GM19351 (cell line): ENCODE results near the gene IFNGR1.
"Not testable (repeated sequence)": the region's sequence is repeated elsewhere in the genome, so short reads cannot be mapped to it uniquely, and the experiment has no call there.

Experiments used
- ATAC-seq: cut with Tn5 transposase; IDR thresholded peaks from one replicate; pipeline ENCODE4 v1.9.1; 2021; ENCODE audit warnings: mild to moderate bottlenecking, moderate library complexity; ENCODE audit not compliant: unreplicated experiment

IFNGR1 gene

DNA sequence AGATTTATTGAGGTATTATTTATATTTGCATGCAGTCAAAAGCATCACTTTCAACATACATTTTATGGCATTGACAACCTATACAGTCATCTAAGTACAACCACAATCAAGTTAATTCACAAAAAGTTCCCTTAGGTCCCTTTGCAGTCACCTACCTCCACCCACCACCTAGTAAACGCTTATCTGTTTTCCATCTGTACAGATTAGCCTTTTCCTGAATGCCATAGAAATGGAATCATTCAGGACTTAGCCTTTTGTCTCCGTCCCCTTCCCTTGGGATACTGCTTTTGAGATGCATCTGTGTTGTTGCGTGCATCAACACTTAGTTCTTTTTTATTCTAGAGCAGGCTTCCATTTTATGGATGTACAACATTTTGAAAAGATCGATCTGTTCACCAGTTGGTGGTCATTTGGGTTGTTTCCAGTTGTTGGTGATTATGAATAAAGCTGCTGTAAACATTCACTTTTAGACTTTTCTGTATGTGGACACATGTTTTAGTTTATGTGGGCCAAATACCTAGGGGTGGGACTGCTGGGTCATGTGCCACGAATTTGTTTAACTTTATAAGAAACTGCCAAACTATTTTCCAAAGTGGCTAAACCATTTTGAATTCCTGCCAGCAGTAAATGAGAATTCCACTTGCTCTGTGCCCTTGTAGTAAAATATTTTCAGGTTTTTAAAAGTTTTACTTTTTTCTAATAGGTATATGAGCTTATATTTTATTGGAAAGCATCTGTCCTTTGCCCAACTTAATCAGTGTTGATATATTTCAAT, 17.6 kb upstream of the IFNGR1 start:
- ATAC-seq = no peak

DNA sequence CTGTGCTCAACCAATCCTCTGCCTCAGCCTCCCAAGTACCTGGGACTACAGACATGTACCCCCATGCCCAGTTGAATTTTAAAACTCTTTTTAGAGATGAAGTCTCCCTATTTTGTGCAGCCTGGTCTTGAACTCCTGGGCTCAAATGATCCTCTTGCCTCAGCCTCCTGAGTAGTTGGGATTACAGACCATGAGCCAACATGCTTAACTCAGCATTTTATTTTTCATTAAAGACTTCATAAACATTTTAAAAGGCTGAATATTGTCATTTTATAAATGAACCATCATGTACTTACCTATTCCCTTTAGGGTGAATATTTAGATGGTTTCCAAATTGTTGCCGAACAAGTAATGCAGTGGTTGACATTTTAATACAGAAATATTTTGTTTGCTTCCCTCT, 16.5 kb upstream of the IFNGR1 start:
- ATAC-seq = no peak

DNA sequence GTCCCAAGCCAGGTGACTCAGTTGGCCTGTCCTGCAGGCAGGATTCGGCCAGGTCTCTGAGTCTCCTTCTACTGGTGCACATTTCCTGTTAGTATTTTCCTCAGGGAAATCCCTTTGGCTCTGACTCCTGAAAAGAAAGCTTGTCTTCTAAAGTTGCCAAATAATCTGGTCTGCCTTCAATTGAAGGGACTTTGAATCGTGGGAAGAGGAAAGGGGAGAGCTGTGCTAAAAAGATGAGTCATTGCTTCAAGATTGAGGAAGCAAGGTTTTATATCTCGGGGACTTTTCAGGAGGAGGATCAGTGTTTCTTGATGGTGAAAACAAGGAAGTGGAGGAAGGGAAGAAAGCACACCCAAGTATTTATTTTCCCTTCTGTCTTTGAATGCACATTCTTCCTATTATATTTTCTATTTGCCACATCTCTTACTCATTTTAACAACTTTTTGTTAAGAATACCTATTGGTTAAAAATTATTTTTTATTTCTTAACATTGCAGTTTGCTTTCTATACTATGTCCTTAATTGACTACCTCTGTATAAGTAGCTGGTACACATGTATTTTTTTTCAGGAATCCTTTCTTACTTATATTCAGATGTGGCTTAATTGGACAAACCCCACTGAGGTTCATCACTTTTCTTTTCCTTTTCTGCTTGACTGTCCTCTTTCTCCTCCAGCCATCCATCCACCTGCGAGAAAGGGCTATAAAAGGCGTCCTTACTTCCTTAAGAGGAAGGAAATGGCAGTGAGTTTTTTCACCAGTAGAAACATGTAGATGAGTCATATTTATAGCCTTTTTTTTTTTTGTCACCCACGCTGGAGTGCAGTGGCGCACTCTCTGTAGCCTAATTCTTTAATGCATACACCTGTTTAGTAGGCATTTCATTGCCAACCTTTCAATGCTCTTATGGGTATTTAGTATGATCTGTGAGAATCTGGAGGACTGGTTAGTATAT, 15.0 kb upstream of the IFNGR1 start:
- peak; percentile 79 for ATAC-seq

DNA sequence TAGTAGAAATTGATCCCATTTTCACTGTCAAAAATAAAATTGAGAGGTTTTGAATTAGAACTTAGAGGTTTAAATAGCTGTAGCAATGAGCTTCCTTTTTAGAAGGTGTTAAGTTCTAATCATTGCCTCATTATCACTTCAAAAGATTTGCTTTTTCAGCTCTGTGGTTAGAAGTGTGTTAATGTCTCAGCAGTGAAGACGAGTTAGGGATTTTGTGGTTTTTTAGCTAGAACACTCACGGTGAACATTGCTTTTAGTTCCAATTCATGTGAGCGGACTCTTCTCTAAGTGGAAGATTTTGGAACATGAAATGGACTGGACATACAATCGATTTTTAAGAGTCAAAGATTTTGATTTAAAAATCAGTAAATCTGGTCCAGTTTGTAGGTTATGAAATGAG, 12.7 kb upstream of the IFNGR1 start:
- no peak for ATAC-seq

DNA sequence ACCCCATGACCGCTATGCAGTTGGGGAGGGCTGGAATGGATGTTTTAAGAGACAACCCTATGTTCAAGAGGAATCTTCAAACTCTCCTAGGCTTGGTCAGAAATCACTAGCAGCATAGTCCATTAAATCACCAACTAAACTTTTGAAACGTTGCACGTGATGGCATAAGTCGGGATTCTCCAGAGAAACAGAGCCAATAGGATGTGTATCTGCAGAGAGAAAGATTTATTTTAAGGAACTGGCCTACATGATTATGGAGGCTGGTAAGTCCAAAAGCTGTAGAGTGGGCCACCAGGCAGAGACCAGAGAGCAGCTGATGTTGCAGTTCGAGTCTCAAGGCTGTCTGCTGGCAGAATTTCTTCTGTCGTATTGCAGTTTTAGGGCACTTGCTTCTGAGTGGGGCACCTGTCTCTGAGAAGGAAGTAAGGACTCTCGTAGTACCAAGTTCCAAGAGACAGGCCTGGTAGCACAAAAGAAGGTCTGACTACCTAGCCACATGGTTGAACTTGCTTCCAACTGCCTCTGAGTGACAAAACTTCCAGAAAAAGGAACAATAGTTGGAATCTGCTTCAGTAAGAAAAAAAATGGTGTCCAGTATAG, 11.9 kb upstream of the IFNGR1 start:
- ATAC-seq = no peak

DNA sequence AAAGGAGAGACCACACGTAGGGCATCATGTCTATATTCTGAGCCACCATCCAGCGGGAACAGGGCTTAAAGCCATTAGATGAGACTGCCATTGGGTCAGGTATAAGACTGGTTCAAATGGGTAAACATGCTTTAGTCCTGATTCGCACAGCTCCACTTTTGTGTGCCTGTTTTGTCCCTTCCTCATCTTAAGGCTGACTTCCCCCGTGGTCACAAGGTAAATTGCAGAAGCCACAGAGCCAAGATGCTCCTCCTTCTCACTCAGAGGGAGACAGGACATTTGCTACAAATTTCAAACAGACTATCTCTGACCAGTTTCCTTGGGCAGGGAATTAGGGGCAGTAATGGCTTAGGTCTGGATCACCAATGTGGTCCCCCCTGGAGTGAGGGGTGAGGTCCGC, 11.4 kb upstream of the IFNGR1 start:
- ATAC-seq = no peak

DNA sequence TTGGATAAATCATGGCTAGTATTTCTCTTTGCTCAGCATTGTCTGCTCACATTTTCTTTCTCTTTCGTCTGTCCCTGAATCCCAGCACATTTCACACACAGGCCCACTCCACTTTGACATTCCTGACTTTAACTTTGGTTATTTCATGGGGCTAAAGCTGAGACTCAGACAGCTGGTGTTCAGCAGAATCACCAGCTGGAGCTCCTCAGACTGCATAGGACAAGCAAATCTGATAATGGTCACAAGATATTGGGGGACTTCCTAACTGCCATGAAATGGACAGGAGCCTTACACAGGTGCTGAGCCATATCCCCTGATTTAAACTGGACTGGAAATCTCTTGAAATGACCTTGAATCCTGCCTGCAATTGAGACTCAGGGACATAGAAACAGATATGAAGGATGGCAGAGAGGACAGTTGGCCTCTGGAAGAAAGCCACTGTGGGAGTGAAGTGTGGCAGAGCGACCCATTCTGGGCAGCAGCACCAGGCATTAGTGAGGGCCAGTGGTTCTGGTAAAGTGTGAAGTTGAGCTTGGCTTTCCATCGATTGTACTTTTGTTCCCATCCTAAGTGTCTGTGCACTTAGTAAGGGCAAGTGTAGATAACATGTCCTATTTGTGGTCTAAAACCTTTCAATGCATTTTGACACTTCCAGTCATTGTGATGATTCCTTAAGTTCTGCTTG, 10.0 kb upstream of the IFNGR1 start:
- ATAC-seq = no peak

DNA sequence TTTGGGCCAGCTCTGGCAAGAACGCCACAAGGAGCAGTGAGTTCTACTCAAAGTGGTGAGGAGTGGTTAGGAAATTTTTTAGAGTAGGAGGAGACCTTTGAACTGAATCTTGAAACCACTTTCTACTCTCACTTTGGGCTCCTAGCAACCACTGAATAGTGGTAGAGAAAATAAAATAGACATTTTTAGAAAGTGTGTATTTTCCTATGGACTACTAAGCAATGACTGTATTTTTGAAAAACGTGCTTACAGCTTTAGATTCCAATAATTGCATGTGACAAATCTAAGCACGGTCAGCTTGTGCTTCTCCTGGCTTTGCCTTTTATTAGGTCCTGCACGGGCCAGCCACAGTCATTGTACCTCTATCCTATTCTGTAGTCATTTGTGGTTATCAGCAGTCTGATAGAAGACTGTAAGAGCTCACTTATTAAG, 8.7 kb upstream of the IFNGR1 start:
- ATAC-seq = peak; percentile 41

DNA sequence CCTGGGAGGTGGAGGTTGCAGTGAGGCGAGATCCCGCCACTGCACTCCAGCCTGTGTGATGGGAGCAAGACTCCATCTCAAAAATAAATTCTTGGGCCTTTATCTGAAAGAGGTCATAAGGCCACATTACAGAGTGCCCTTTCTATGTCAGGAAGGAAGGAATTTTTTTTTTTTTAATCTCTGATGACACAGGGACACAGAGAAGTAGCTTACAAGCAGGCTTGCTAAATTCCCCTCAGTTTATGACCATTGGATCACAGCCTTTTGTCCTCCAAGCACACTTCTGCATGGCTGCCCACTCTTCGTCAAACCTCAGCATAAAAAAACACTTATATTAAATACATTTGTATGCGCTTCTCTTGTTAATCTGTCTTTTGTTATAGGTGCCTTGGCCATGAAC, 7.5 kb upstream of the IFNGR1 start:
- ATAC-seq = no peak

DNA sequence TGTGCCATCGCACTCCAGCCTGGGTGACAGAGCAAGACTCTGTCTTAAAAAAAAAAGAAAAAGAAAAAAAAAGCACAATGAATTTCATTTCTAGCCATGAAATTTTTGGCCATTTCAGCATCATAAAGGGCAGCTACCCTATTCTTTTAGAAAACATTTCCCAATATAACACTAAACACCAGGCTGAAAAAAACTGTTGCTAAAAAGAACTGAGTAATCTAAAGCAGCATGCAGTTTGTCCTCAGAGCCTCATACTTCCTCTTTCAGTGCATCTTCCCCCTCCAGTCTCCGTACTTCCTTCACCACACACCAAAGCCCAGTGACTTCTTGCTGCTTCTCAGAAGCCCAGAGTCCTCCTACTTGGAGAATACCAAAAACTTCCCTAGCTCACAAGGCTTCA, 5.6 kb upstream of the IFNGR1 start:
- ATAC-seq = peak; percentile 55

DNA sequence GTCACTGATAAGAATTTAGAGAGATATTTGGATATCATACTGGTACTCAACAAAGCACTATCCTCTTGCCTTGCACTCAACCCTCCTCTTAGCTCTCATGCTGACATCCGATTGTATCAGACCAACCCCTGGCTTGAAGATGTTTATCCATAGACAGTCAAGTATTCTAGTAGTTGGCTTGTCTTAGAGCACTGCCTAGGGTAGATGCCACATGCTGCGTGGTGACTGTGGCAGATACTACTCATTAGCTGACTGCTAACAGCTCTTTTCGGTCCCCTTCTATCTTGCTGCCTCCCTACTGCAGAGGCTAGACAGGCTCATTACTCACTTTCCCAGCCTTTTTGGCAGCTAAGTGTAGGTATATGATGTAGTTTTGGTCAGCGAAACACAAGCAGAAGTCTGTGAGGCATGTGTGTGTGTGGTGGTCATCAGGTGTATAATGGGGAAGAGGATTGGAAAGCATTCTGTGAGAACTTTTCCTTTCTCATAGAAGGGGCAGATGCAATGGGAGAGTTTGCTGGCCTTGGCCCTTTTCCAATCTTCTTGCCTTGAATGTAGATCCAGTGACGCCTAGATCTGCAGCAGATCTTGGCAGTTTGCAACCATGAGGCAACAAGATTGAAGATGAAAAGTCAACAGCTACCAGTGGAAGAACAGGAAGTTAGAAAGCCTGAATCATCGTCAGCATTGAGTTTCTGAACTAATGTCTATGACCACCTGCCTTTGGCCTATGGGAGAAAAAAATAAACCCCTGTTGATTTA, 4.4 kb upstream of the IFNGR1 start:
- ATAC-seq = no peak

DNA sequence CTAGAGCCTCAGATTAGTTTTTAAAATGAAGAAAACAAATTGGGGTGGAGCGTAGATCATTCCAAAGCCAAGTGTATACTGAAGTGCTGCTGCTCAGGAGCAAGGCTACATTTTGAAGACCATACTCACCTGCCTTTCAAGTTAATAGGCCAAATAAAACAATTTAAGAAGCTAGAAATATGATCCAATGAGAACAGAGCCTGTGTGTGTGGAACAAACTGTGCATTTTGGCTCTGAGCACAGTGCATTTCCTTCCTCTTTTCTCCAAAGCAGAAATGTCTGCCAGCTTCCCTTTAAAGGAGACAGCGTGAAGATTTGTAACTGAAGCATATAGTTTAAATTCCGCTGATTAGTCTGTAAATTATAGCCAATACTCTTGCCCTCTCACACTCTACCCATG, 3.2 kb upstream of the IFNGR1 start:
- no peak for ATAC-seq

DNA sequence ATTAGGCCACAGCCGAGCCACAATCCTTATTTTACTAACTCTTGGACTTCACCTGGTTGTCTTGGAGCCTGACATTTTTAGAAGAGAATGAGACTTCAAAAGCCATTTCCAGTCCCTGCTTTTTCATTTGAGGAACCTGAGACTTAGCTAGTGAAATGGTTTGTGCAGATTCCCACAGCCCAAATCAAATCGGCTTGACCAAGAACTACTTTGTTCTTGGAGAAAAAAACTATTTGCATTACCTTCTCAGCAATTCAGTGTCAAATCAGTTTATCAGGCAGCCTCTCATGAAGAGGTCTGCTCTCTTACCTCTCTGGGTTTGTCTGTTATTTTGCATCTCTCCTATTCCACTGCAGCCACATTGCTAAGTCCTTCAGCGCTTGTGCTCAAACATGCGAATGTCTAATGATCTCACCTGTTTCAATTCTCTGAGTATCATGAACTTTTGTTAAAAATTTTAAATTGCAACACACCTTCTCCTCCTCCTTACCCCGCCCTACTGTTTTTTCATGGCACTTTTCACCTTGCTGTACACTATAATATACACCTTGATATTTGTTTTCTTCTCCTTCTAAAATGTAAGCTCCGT, 573 bp upstream of the IFNGR1 start:
- peak; percentile 1 for ATAC-seq

DNA sequence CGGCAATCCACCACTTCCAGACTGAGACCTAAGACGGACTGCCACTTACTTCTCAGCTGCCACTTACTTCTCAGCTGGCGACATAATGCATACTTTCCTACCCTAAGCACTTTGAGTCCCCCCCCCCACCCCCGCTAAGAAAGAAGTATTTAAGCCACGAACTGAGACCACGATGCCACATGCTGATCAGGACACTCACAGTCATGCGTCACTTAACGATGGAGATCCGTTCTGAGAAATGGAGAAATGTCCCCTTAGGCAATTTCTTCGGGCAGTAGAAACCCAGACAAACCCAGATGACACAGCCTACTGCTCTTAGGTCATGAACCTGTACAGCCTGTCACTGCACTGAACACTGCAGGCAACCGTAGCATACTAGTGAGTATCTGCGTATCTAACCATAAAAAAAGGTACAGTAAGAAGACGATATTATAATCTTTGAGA, 690 bp downstream of the IFNGR1 start:
- ATAC-seq = peak; percentile 36

DNA sequence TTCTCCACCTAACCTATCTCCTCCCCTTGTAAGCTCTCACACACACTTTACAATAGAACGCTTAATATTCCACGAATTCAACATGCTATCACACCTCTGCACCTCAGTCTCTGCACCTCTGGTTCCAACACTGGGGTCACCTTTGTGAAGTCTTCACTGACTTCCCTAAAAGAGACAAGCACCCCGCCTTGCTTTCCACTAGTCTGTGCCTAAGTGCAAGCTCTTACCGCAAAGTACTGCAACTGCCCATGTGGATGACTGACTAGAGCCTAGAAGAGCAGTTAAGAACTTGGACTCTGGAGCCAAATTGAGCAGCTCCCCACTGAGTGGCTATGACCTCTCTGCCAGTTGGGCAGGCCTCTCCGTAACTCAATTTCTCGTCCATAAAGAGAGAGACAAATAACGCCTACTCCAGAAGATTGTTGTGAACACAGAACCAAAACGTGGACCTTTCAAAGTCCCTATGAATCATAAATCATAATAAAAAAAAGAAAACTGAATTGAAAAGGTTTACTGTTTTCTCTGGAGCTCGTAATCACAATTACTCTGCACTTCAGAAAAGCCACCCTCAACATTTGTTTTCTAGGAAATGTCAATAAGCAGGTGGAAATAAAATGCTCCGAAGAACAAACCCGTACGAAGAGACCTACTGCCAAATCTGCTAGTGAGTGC, 1.2 kb downstream of the IFNGR1 start:
- ATAC-seq = peak; percentile 24

DNA sequence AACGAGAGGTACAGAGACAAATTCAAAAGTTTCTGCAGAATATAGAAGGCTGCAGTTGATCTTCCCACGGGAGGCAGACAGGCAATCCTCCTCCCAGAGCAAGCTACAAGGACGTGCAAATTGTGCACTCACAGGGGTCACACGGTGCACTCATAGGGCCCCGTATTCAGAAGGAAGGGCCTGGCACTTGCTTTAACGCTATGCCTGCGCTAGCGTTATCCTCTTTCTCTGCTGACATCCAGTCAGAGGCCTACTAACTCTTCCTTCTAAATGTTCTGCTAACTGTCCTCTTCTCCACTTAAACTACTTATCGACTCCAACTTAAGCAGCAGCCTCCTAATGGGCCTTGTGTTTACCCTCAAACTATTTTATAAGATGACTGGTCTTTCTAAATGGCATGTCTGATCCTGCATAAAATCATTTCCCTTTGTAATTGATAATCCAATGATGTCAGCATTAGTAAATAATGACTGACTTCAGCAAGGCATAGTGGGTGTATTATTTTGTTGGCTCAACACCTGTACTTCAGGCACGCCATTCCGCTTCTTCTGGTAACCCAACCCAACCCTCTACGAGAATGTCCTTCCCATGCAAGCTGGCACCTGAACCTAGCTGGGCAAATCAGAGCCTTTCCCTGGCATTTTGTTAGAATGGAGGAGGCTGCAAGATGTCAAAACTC, 2.2 kb downstream of the IFNGR1 start:
- no peak for ATAC-seq

DNA sequence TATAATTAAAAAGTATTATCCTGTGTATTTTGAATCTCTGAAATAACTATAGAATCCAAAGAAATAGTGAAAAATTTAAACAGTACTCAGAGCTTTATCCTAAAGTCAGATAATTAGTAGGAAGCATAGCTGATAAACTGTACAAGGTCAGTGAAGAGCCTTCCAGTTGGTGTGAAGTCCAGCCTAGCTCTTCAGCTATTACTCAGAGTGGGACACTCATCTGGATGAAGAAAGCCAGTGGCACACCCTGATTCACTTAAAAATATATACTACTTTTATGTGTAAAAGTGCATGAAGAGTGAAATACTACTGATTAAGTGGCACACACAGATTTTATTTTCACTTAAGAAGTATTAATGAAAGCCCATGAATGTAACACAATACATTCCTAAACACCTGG, 3.1 kb downstream of the IFNGR1 start:
- ATAC-seq = no peak

DNA sequence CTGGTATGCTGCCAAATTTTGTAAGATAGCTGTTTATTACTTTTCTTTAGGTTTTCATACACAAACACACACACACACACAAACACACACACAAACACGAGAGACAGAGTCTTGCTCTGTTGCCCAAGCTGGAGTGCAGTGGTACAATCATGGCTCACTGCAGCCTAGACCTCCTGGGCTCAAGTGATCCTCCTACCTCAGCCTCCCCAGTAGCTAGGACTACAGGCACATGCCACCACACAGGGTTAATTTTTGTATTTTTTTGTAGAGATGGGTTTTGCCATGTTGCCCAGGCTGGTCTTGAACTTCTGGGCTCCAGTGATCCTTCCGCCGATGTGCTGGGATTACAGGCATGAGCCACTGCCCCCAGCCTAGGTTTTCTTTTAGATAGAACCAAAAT, 3.6 kb downstream of the IFNGR1 start:
- not testable (repeated sequence) for ATAC-seq

DNA sequence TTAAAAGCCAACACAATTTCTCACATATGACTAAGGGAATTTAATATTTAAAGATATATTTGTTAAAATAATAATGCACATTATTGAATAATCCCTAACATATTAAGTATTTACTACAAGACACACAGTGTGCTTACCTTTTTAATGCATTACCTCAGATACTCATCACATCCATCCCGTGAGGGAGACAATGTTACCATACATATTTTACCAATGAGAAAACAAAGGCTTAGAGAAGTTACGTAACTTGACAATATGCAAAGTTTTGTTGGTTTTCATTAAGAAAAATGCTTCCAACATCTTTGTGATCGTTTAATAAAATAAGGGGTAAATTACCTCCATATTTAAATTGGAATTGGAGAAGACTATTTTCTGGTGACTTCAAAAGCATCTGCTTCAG, 4.3 kb downstream of the IFNGR1 start:
- no peak for ATAC-seq
